GM12864 (cell line): Measurements from ENCODE around the gene NOP10.

Experiments used
- DNase-seq: peaks from one replicate; pipeline ENCODE4 v3.0.0-alpha.2; 2011; ENCODE audit warnings: low read depth
- H3K4me3 ChIP-seq: 2 replicates; pipeline ENCODE4 v1.5.1; 2011; ENCODE audit warnings: mild to moderate bottlenecking, low read depth, low read length, control low read depth
- CTCF ChIP-seq: IDR thresholded peaks from 2 replicates; pipeline ENCODE4 v1.5.1; 2011; ENCODE audit warnings: low read depth, mild to moderate bottlenecking, moderate library complexity, low read length, control low read depth, inconsistent platforms; ENCODE audit errors: missing control alignments

NOP10 gene

GRCh38 chr15:34362047-34362773 lies 19.3 kb upstream of the NOP10 start:
- no peak for TF ChIP-seq CTCF
- H3K4me3 ChIP-seq, result no peak overlapping the region
- no peak for DNase-seq

- TF ChIP-seq CTCF, result no peak
- H3K4me3 ChIP-seq, result no peak overlapping the region
- no peak for DNase-seq
Observed at GRCh38 chr15:34361278-34361677, 18.3 kb upstream of the NOP10 start.

- no peak overlapping the region for H3K4me3 ChIP-seq
- TF ChIP-seq CTCF, result no peak
- no peak for DNase-seq
Observed at GRCh38 chr15:34360298-34360697, 17.4 kb upstream of the NOP10 start.

GRCh38 chr15:34359416-34359815 lies 16.5 kb upstream of the NOP10 start:
- no peak for TF ChIP-seq CTCF
- DNase-seq, result no peak
- H3K4me3 ChIP-seq, result no peak overlapping the region

- no peak overlapping the region for H3K4me3 ChIP-seq
- DNase-seq, result no peak
- no peak for TF ChIP-seq CTCF
Observed at GRCh38 chr15:34358948-34359347, 16.0 kb upstream of the NOP10 start.

GRCh38 chr15:34358367-34358766 lies 15.4 kb upstream of the NOP10 start:
- DNase-seq, result no peak
- H3K4me3 ChIP-seq, result no peak overlapping the region
- no peak for TF ChIP-seq CTCF

- no peak for TF ChIP-seq CTCF
- no peak for DNase-seq
Observed at GRCh38 chr15:34357653-34358052, 14.7 kb upstream of the NOP10 start.

More at GRCh38 chr15:34357653-34358052, 14.7 kb upstream of the NOP10 start:
- no peak overlapping the region for H3K4me3 ChIP-seq
